ENCODE data around the gene CDK14. TPM values are rescaled to one million over a fixed set of nuclear protein-coding genes. Genes with fewer than 3 reads are reported as not detected.
A peak's percentile ranks its signal among the peaks of the same experiment; 100 is the strongest.

CDK14 gene
- total RNA-seq, 4 donors from 2014 or later: 3.5 to 5.1 (median 3.9) TPM

- no peak for TF ChIP-seq CTCF (IDR thresholded peaks at IDR 0.05)
- no peak for TF ChIP-seq POLR2A (IDR thresholded peaks at IDR 0.05)
- TF ChIP-seq POLR2AphosphoS5 (IDR thresholded peaks at IDR 0.05): no peak
- TF ChIP-seq EP300 (IDR thresholded peaks at IDR 0.05): no peak
- H3K27ac ChIP-seq: no peak overlapping the region
- WGBS: 78% methylated on average over 6 of the region's 6 CpGs
- H3K36me3 ChIP-seq: no peaks in the 10 kb centered on the region
- no peaks in the 10 kb centered on the region for H3K4me1 ChIP-seq
- H3K9me3 ChIP-seq: no peaks in the 10 kb centered on the region
- no peaks in the 10 kb centered on the region for H3K27me3 ChIP-seq
- no peak for DNase-seq (ENCODE audit: low spot score in 2 of 2)
- H3K4me3 ChIP-seq: no peak overlapping the region
Measured at GRCh38 chr7:91157579-91158320, 561.6 kb downstream of the CDK14 start.

GRCh38 chr7:91162436-91162835 lies 566.3 kb downstream of the CDK14 start:
- 68% methylated on average over 6 of the region's 6 CpGs for WGBS
- H3K27me3 ChIP-seq: no peaks in the 10 kb centered on the region
- no peak for TF ChIP-seq POLR2AphosphoS5 (IDR thresholded peaks at IDR 0.05)
- TF ChIP-seq CTCF (IDR thresholded peaks at IDR 0.05): no peak
- TF ChIP-seq POLR2A (IDR thresholded peaks at IDR 0.05): no peak
- no peak for TF ChIP-seq EP300 (IDR thresholded peaks at IDR 0.05)
- no peak overlapping the region for H3K4me3 ChIP-seq
- no peaks in the 10 kb centered on the region for H3K36me3 ChIP-seq
- H3K4me1 ChIP-seq: no peaks in the 10 kb centered on the region
- no peaks in the 10 kb centered on the region for H3K9me3 ChIP-seq
- H3K27ac ChIP-seq: no peak overlapping the region
- DNase-seq (ENCODE audit: low spot score in 2 of 2): no peak

- Histone ChIP-seq H3K9me3 (no peaks in the 10 kb centered on the region), H3K36me3 (no peaks in the 10 kb centered on the region), H3K27me3 (no peaks in the 10 kb centered on the region), H3K4me3 (no peak overlapping the region), H3K27ac (peak overlapping the region; percentile 27), H3K4me1 (no peaks in the 10 kb centered on the region)
- TF ChIP-seq CTCF (IDR thresholded peaks at IDR 0.05) (no peak), EP300 (IDR thresholded peaks at IDR 0.05) (no peak), POLR2A (IDR thresholded peaks at IDR 0.05) (no peak), POLR2AphosphoS5 (IDR thresholded peaks at IDR 0.05) (no peak)
- 65% methylated on average over 2 of the region's 2 CpGs for WGBS
- no peak for DNase-seq (ENCODE audit: low spot score in 2 of 2)
Measured at GRCh38 chr7:91164506-91164905, 568.4 kb downstream of the CDK14 start.

GRCh38 chr7:91165006-91165845 lies 569.1 kb downstream of the CDK14 start:
- Histone ChIP-seq H3K4me3 (no peak overlapping the region), H3K27ac (peak overlapping the region; percentile 27), H3K4me1 (no peaks in the 10 kb centered on the region), H3K9me3 (no peaks in the 10 kb centered on the region), H3K36me3 (no peaks in the 10 kb centered on the region), H3K27me3 (no peaks in the 10 kb centered on the region)
- WGBS: 56% methylated on average over 9 of the region's 9 CpGs
- DNase-seq (ENCODE audit: low spot score in 2 of 2): no peak
- TF ChIP-seq POLR2AphosphoS5 (IDR thresholded peaks at IDR 0.05) (no peak), POLR2A (IDR thresholded peaks at IDR 0.05) (no peak), CTCF (IDR thresholded peaks at IDR 0.05) (no peak), EP300 (IDR thresholded peaks at IDR 0.05) (no peak)

- Histone ChIP-seq H3K27ac (no peak overlapping the region), H3K36me3 (no peaks in the 10 kb centered on the region), H3K4me3 (no peak overlapping the region), H3K27me3 (no peaks in the 10 kb centered on the region), H3K4me1 (no peaks in the 10 kb centered on the region), H3K9me3 (no peaks in the 10 kb centered on the region)
- WGBS: 91% methylated on average over 1 of the region's 1 CpG
- TF ChIP-seq CTCF (IDR thresholded peaks at IDR 0.05): no peak
- TF ChIP-seq POLR2AphosphoS5 (IDR thresholded peaks at IDR 0.05): no peak
- no peak for DNase-seq (ENCODE audit: low spot score in 2 of 2)
Measured at GRCh38 chr7:91165846-91166230, 569.7 kb downstream of the CDK14 start.
